Measurements from ENCODE around the gene EXOC4.
A peak's percentile ranks its signal among the peaks of the same experiment; 100 is the strongest.

The EXOC4 gene

GRCh38 chr7:134022286-134022911 lies 769.5 kb downstream of the EXOC4 start:
- peak; percentile 1 for DNase-seq (ENCODE audit: low read depth, low spot score)

GRCh38 chr7:134024739-134025138 lies 771.9 kb downstream of the EXOC4 start:
- H3K27ac ChIP-seq = no peak overlapping the region
- DNase-seq (ENCODE audit: low read depth, low spot score) = no peak

More at GRCh38 chr7:134022286-134022911, 769.5 kb downstream of the EXOC4 start:
- no peak overlapping the region for H3K27ac ChIP-seq

DNA sequence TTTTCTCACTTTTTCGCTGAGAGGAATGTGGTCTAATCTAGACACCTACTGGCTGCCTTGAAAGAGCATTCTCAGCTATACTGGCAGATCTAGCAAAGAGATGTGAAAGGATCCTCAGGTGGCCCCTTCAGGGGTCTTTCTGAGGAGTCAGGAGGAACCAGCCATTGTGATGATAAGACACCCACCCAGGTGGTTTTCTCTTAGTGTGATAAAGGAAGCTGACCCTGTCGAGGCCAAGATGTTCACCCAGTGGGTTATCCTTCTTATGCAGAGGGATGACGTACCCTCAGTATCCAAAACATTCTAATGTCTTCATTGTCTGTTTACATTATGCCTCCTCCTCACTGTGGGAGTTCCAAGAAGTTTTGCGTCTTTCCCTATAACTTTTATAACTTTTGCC lies 776.0 kb downstream of the EXOC4 start:
- no peak for DNase-seq (ENCODE audit: low read depth, low spot score)
- no peak overlapping the region for H3K27ac ChIP-seq

- no peak for DNase-seq (ENCODE audit: low read depth, low spot score)
- no peak overlapping the region for H3K27ac ChIP-seq
Measured at GRCh38 chr7:134029743-134030142, 776.9 kb downstream of the EXOC4 start.

DNA sequence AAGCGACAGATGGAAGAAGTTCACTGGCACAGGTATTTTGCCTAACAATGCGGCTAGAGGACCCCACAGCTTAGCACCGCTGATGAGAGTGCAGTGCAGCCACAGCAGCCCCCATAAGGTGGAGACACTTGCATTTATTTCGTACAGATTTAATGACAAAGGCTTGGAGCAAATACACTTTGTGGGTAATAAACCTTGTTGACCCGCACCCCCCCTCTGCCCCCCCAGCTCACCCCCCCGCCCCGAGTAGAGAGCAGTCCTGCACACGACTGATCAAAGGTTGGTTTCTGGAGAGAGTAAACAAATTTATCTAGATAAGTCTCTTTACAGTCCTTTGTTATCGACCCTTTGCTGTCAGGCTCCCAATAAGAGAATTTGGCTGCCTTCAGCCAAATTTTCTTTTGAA lies 777.6 kb downstream of the EXOC4 start:
- no peak for DNase-seq (ENCODE audit: low read depth, low spot score)
- H3K27ac ChIP-seq = no peak overlapping the region

GRCh38 chr7:134031835-134032617 lies 779.1 kb downstream of the EXOC4 start:
- no peak overlapping the region for H3K27ac ChIP-seq
- DNase-seq (ENCODE audit: low read depth, low spot score) = no peak

DNA sequence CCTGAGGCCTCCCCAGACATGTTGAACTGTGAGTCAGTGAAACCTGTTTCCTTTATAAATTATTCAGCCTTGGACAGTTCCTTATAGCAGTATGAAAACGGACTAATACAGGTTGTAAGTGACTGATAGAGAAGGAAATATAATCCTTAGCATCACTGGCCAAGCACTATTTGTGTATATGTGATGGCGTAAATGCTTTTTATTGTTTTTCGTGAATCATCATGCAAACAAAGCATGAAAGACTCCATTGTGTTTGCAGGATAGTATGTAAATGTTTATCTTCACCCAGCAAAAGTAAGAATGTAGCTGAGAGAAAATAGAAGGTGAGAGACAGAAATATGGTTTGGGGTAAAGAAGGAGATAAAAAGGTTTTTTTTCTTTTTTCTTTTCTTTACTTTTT lies 781.8 kb downstream of the EXOC4 start:
- no peak overlapping the region for H3K27ac ChIP-seq

DNA sequence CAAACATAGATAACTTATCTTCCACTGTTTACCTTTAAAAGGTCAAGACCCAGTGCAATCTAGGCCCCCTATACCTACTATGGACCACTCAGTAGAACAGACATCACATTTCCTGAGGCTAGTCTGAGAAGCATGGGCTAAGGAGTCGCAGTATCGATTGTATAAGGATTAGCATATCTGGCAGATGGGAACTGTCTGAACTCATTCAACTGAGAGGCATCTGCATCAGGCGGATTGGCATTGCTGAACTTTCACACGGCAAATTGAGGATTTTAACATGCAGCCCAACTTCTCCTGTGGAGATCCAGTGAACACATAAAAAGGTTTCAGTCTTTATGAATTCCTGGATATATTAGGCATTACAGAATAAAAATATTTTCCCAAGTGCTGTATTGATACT lies 785.1 kb downstream of the EXOC4 start:
- no peak for DNase-seq (ENCODE audit: low read depth, low spot score)
- H3K27ac ChIP-seq = no peak overlapping the region

More for the DNA sequence above, 781.8 kb downstream of the EXOC4 start:
- peak; percentile 29 for DNase-seq (ENCODE audit: low read depth, low spot score)

- H3K27ac ChIP-seq = no peak overlapping the region
- DNase-seq (ENCODE audit: low read depth, low spot score) = no peak
Measured at GRCh38 chr7:134040988-134041387, 788.1 kb downstream of the EXOC4 start.

DNA sequence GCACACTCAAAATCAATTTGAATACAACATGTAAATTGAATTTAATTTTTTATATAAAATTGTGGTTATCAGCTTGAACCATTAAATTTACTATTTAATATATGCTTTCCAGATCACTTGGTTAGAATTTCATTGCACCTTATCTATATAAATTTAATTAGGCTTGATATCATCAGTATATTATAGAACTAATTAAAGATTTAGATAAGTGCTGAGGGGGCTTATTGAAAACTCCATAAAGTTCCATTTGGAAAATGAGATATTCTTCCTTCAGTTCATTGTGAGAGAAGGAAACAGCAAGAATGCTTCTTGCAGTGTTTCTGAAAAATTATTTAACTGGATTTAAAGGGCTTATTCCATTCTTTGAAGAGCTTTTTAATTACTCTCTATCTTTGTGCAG lies 788.6 kb downstream of the EXOC4 start:
- DNase-seq (ENCODE audit: low read depth, low spot score) = no peak

GRCh38 chr7:134042307-134042706 lies 789.4 kb downstream of the EXOC4 start:
- H3K27ac ChIP-seq = no peak overlapping the region
- no peak for DNase-seq (ENCODE audit: low read depth, low spot score)

More for the DNA sequence above, 788.6 kb downstream of the EXOC4 start:
- H3K27ac ChIP-seq = no peak overlapping the region

GRCh38 chr7:134044682-134045081 lies 791.8 kb downstream of the EXOC4 start:
- no peak for DNase-seq (ENCODE audit: low read depth, low spot score)
- no peak overlapping the region for H3K27ac ChIP-seq

- no peak for DNase-seq (ENCODE audit: low read depth, low spot score)
- no peak overlapping the region for H3K27ac ChIP-seq
Measured at GRCh38 chr7:134045716-134046115, 792.8 kb downstream of the EXOC4 start.

- no peak overlapping the region for H3K27ac ChIP-seq
- DNase-seq (ENCODE audit: low read depth, low spot score) = no peak
Measured at GRCh38 chr7:134046594-134047128, 793.8 kb downstream of the EXOC4 start.

- no peak for DNase-seq (ENCODE audit: low read depth, low spot score)
- H3K27ac ChIP-seq = no peak overlapping the region
Measured at GRCh38 chr7:134047675-134048074, 794.8 kb downstream of the EXOC4 start.

DNA sequence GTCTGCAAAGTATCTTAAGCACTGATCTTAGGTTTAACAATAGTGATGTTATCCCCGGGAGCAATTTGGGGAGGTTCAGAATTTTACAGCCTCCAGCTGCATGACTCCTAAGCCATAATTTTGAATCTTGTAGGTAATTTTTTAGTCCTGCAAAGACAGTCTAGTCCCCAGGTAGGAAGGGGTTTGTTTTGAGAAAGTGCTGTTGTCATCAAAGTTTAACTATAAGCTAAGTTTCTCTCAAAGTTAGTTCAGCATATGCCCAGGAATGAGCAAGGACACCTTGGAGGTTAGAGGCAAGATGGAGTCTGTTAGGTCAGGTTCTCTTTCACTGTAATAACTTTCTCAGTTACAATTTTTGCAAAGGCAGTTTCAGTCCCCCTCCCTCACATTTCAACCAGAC lies 795.3 kb downstream of the EXOC4 start:
- no peak for DNase-seq (ENCODE audit: low read depth, low spot score)
- H3K27ac ChIP-seq = no peak overlapping the region

DNA sequence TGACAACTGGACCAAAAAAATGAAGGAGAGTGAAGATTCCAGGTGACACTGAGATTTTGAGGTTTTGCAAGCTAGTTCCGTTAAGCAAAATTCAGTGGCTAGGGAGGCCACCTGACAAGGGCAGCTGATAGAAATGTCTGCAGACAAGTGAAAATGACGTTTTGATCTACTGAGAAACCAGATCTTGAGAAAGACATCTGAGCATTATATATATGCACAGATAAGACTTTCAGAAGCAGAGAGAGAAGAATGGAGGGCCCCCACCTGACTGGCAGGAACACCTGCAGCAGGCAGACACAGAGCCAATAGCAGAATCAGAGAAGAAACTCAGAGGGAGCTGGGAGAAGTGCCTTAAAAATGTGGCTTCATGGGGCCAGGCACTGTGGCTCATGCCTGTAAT lies 798.1 kb downstream of the EXOC4 start:
- no peak for DNase-seq (ENCODE audit: low read depth, low spot score)
- no peak overlapping the region for H3K27ac ChIP-seq

- H3K27ac ChIP-seq = no peak overlapping the region
Measured at GRCh38 chr7:134056816-134057215, 803.9 kb downstream of the EXOC4 start.

DNA sequence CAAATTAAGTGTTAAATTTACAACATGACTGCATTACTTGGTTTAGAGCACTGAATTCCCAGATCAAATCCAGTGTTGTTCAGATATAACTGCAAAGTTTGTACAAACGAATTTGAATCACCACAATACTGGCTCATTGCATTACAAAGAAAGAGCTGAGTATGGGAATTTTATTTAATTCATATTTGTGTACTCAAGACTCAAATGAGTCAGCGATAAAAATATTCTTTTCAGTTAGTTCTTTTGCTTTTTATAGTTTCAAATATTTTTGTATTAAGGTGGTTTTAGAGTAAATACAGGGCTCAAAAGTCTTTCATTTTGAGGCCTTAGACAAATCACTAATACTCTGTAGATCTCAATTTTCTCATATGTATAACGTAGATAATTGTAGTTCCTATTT lies 805.6 kb downstream of the EXOC4 start:
- H3K27ac ChIP-seq = no peak overlapping the region
- DNase-seq (ENCODE audit: low read depth, low spot score) = no peak

More at GRCh38 chr7:134056816-134057215, 803.9 kb downstream of the EXOC4 start:
- DNase-seq (ENCODE audit: low read depth, low spot score) = no peak

DNA sequence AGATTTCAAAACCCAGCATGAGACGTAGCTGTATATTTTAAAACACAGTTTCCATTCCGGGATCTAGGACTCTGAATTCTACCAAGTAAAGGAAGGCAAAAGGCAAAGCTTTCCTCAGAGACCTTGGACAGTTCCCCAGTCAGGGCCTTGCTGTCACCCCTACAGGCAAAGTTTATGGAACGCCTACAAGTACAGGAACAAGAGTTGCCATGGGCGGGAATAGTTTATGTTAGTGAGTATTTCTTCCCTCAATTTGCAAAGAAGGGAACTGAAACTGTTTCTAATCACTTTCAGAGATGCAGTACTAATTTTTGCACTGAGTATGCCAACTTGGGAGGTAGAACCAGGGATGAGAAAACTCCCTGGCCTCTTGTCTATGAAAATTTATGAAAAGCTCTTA lies 806.1 kb downstream of the EXOC4 start:
- DNase-seq (ENCODE audit: low read depth, low spot score) = no peak
- H3K27ac ChIP-seq = no peak overlapping the region

- no peak for DNase-seq (ENCODE audit: low read depth, low spot score)
Measured at GRCh38 chr7:134059921-134060320, 807.0 kb downstream of the EXOC4 start.

More at GRCh38 chr7:134059921-134060320, 807.0 kb downstream of the EXOC4 start:
- no peak overlapping the region for H3K27ac ChIP-seq

All from epithelial cell of prostate (primary cell).